ENCODE measurements around the gene FCF1.

GRCh38 chr14:74695406-74695805 lies 17.5 kb upstream of the FCF1 start:
- TF ChIP-seq CTCF (IDR thresholded peaks at IDR 0.05; ENCODE audit: low read depth, low read length, poor library complexity, severe bottlenecking) (no peak), EZH2phosphoT487 (IDR thresholded peaks at IDR 0.05; ENCODE audit: borderline replicate concordance, low read length) (no peak)

All from DOHH2 (cell line).